GOT3 (cell line): ENCODE results near the gene DNM1L.

Experiments used
- DNase-seq: peaks from one replicate; lab custom pipeline; 2025; ENCODE audit warnings: mixed read lengths; lab: John Stamatoyannopoulos, UW

The DNM1L gene

DNA sequence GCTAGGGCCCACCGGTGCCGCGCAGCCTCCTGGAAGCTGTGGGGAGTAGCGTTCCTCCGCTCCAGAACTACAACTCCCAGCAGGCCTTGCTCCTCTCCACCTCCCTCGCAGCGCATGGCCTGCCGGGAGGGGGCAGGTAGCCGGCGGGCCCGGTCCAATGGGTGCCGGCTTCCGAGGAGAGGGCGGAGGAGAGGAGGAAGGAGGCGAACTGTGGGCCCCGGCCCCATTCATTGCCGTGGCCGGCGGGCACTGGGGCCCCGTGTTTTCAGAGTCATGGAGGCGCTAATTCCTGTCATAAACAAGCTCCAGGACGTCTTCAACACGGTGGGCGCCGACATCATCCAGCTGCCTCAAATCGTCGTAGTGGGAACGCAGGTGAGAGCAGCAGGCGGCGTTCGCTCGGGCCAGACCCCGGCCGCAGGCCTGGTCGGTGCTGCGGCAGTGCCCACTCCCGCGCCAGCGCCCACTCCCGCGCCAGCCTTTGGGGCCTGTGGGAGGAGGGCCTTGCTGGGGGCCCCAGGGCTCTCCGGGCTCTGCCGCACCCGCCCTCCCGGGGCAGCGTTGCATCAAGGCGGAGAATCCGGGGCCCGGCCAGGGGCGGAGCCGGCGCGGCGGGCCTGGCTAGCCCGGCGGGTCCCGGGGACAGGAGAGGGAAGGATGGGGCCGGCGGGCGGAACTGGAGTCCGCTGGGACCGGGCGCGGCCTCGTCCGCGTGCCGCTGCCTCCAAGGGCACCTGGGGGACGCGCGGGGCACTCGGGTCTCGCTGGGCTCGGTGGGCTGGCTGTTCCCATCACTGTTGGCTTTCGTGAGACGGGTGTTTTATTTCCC lies at the start of gene DNM1L:
Gene DNM1L, plus strand, starts transcription at position 211 of the 829 bp plus-strand sequence. Its CDS starts 63 bp downstream, at position 274.
- DNase-seq, result peak; percentile 80

- DNase-seq, result no peak
These were observed 37.7 kb upstream of the DNM1L start for GRCh38 chr12:32641287-32641901.

DNA sequence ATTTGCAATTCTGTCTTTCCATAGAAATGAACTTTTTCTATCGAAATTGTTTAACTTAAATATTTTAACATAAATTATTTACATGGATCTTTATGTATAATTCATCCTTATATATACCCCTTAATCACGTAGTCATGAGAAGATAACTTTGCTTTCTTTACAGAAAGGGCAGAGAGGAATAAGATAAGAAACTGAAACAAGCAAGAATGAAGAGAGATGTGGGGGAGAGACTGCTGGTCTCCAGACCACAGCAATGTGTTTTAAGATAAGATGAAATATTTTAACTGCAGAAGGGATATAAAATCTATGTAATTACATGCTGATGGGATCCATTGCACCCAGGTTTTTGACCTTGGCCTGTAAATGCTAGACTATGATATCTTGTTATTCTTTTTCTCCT lies 34.7 kb upstream of the DNM1L start:
- no peak for DNase-seq

DNA sequence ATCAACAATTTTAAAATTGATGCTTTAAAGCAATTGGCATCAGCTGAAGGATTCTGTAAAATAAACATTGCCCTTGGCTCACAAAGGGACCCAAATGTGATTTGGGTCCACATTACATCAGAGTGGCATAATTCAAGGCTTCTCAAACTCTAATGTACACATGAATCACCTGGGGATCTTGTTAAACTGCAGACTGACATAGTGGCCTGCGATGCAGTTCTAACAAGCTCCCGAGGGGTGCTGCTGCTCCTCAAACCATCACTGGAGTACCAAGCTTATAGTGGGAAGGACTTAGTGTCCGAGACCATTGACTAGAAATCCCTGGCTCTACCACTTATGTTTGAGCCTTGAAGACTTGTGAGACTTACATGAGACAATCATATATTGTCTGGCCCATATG lies 31.8 kb upstream of the DNM1L start:
- DNase-seq, result no peak

GRCh38 chr12:32650508-32650907 lies 28.6 kb upstream of the DNM1L start:
- DNase-seq, result no peak

GRCh38 chr12:32651151-32651955 lies 27.7 kb upstream of the DNM1L start:
- no peak for DNase-seq

DNA sequence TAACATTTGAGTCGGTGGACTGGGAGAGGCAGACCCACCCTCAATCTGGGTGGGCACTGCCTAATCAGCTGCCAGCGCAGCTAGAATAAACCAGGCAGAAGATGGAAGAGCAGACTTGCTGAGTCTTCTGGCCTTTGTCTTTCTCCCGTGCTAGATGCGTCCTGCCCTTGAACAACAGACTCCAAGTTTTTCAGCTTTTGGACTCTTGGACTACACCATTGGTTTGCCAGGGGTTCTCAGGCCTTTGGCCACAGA lies 27.2 kb upstream of the DNM1L start:
- no peak for DNase-seq

DNA sequence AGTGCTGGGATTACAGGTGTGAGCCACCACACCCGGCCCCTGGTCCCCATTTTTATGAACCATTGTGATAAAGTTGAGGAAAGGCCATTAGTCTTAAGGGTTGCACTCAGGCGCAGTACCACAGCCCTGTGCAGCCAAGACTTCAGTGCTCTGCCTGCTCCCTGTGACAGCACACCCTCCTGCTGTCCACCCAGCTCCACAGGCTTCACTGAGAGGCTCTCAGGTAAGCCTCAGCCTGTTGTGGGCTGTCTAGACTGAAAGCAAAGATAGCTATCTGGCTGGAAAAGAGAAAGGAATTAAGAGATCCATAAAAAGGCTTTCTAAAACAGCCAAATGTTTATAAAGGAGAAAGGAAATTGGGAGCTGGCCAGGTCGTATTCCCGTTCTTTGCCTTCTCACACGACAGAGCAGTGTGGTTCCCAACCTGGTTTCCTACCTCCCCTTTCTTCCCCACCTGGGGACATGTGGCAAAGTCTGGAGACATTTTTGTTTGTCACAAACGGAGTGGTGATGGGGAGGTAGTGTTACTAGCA lies 19.1 kb upstream of the DNM1L start:
- DNase-seq, result no peak

DNA sequence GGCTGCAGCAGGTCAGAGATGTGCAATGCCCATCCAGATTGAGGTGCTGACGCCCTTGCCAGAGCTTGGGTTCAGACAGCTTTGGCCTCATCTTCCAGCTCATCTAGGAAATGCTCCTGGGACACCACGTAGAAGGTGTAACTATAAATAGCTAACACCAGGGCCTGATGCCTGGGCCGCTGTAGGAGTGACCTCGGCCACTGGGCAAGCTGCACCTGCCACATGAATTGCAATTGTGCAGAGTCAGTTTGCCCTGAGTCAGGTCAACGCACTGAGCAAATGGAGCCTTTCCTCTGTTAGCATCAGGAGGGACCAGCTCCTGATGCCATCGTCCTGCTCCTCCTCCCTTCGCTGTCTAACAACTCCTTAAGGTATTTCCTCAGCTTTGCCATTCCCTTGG lies 17.4 kb upstream of the DNM1L start:
- no peak for DNase-seq

DNA sequence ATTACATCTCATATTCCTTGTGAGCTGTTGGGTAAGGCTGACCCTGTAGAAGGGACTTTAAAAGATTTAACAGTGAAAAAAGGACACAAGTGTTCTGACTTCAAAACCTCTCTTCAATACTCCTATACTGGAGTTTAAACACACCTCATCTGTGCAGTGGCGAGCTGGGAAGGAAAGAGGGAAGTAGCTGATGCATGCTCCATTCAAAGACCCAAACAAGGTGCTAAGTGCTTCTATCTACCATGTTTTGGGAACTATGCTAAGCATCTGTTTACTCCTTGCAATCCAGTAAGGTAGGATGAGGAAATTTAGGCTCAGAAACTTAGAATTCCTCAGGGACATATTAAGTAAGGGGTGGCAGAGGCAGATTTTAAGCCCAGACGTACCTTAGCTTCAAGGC lies 16.4 kb upstream of the DNM1L start:
- DNase-seq, result no peak

DNA sequence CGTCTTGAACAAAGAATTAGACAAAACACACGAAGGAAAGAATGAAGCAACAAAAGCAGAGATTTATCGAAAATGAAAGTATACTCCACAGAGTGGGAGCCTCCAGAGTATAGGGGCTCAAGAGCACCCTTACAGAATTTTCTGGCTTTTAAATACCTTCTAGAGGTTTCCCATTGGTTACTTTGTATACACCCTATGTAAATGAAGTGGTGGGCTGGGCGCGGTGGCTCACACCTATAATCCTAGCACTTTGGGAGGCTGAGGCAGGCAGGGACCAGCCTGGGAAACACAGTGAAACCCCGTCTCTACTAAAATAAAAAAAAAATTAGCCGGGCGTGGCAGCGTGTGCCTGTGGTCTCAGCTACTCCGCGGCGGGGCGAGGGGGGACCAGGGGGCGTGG lies 13.1 kb upstream of the DNM1L start:
- no peak for DNase-seq

DNA sequence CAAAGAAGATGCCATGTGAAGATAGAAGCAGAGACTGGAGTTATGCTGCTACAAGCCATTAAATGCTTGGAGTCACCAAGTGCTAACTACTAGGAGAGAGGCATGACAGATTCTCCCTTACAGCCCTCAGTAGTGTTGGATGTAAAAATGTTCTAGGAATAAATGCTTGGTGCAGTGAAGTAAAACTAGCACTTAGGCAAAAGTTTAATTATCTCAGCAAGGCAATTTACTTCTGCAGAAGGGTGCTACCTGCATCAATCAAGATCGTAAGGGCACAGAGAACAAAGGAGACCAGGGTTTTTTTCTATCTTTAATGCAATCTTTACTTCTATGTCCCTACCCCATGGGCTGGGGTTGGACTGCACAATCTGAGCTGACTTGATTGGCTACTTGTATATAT lies 9.5 kb upstream of the DNM1L start:
- no peak for DNase-seq

DNA sequence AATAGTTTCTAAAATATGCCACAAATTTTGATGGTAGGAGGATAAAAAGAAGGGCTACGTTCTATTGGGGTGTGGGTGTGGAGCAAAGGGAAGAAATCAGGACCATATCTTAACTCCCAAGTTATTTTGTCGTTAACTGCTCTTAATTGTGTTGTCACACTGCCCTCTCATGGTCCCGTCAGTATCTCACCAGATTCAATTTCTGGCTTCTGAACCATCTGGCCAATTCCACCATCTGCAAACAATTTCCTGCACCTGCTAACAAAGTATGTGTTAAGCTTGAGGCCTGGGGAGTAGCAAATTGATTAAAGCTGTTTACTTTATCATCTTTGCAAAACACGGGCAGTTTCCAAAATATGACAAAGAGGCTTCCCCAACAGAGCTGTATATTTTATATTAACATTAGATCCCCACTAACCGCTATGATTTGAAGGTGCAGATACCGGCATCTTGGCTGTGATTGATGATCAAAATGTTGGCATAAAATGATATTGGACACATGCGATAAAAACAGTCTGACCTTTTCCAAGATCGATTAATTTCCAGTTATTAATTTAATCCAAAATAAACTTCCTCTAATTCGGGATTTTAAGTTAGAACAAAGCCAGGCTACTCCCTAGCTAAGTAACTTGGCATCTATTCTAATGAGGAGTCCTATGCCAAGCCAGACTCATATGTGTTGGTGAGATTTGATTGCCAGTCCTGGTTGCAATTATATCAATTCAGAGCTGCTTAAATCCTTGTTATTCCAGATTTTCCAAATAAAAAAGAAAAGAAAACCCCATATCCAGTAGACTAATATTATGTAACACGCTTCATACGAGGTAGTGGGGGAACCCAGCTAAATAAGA lies 6.9 kb upstream of the DNM1L start:
- DNase-seq, result no peak

DNA sequence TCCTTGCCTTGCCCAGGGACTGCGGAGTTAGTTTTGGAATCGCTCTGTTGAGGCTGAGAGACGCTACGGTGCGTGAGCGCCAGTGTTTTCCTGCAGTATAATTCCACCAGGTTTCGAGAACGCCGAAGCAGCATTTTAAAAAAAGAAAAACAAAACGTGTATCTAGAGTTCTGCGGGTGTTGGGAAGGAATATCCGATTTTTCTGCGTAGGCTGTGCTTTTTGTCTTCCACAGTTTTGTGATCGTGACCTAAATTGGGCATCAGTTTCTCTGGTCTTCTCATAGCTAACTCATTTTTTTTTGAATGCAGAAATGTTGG lies 778 bp downstream of the DNM1L start:
- no peak for DNase-seq

- no peak for DNase-seq
These were observed 1.7 kb downstream of the DNM1L start for GRCh38 chr12:32680787-32681186.

GRCh38 chr12:32681272-32681671 lies 2.2 kb downstream of the DNM1L start:
- DNase-seq, result no peak

GRCh38 chr12:32686340-32686739 lies 7.2 kb downstream of the DNM1L start:
- DNase-seq, result no peak

- no peak for DNase-seq
These were observed 9.7 kb downstream of the DNM1L start for GRCh38 chr12:32688786-32689185.

- no peak for DNase-seq
These were observed 11.8 kb downstream of the DNM1L start for GRCh38 chr12:32690927-32691326.

DNA sequence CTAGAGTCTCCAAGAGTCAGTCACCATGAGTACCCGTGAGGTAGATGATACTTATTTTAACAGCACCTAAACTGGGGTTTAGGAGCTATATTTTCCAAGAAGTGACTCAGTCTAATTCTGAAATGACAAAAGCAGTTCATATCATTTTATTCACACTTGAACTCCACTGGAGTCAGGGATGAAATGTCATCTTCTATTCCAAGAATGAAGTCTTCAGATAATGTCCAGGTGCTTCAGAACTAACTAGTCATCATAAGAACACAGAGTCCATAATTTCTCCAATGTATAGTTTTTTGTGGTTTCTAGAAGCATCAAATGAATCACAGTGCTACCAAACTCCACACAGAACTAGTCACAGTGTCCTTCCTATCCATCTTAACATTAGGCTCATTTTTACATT lies 13.3 kb downstream of the DNM1L start:
- DNase-seq, result no peak

- DNase-seq, result no peak
These were observed 13.9 kb downstream of the DNM1L start for GRCh38 chr12:32693036-32693435.

DNA sequence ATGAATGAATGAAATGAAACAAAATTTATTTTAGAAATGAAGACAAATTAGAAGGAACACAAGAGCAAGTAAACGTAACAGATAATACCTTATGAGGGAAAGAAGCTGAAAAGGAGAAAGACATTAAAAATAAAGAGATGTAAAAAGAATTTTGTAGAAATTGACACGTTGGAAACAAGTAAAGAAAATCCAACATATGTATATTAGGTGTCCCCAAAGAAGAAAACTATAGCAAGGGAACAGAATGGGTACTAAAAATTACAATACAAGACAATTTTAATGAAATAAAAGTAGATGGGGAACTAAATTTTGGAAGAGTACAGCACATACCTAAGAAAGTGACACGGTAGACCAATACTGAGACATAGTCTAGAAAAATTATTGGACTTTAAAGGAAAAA lies 16.7 kb downstream of the DNM1L start:
- DNase-seq, result no peak
